T-helper 1 cell treated with Interleukin-12 subunit alpha and Interleukin-12 subunit beta and Interleukin-4 antibody, amounts not matched to agents 30 μg/mL and 1 μg/mL, for 36 hours (primary cell): Measurements from ENCODE around the gene SNRPN.
A peak's percentile ranks its signal among the peaks of the same experiment; 100 is the strongest.
"Not testable (repeated sequence)": the region's sequence is repeated elsewhere in the genome, so short reads cannot be mapped to it uniquely, and the experiment has no call there.

Source experiments
- H3K27ac Mint-ChIP-seq: one replicate; pipeline ENCODE4 v1.8.0; 2021; ENCODE audit warnings: mild to moderate bottlenecking, mixed read lengths
- H3K27me3 Mint-ChIP-seq: one replicate; pipeline ENCODE4 v1.8.0; 2021; ENCODE audit warnings: low read depth, mixed read lengths
- H3K36me3 Mint-ChIP-seq: one replicate; pipeline ENCODE4 v1.8.0; 2021; ENCODE audit warnings: low read depth, mixed read lengths
- H3K4me1 Mint-ChIP-seq: one replicate; pipeline ENCODE4 v1.8.0; 2021; ENCODE audit warnings: low read depth, mixed read lengths
- H3K4me3 Mint-ChIP-seq: one replicate; pipeline ENCODE4 v1.8.0; 2021; ENCODE audit warnings: mild to moderate bottlenecking, moderate library complexity, mixed read lengths
- H3K9me3 Mint-ChIP-seq: one replicate; pipeline ENCODE4 v1.8.0; 2021; ENCODE audit warnings: mixed read lengths

Gene SNRPN

GRCh38 chr15:24954783-24955530 lies at the start of gene SNRPN, which contains the start of gene SNURF:
SNRPN (plus strand) TSS chr15:24954987; CDS start chr15:24974454, 19,467 bp downstream.
SNURF (plus strand) TSS chr15:24954987; CDS start chr15:24955049, 62 bp downstream.
- Mint-ChIP-seq H3K27ac (peak within 1 kb of the TSS; percentile 96), H3K27me3 (no peaks in the 10 kb centered on the region), H3K9me3 (peaks cover 18% of the 10 kb centered on the region), H3K4me3 (peak within 1 kb of the TSS; percentile 95), H3K36me3 (peaks cover 4% of the 10 kb centered on the region), H3K4me1 (peaks cover 6% of the 10 kb centered on the region)

- Mint-ChIP-seq H3K4me1 (peaks cover 3% of the 10 kb centered on the region), H3K9me3 (peaks cover 48% of the 10 kb centered on the region), H3K27ac (no peak overlapping the region), H3K4me3 (no peak overlapping the region), H3K27me3 (no peaks in the 10 kb centered on the region), H3K36me3 (no peaks in the 10 kb centered on the region)
Observed at GRCh38 chr15:24916305-24917009, 38.3 kb upstream of the SNRPN start.

GRCh38 chr15:24917431-24917830 lies 37.4 kb upstream of the SNRPN start:
- H3K27me3 Mint-ChIP-seq: no peaks in the 10 kb centered on the region
- H3K27ac Mint-ChIP-seq: no peak overlapping the region
- H3K36me3 Mint-ChIP-seq: no peaks in the 10 kb centered on the region
- H3K9me3 Mint-ChIP-seq: peaks cover 47% of the 10 kb centered on the region
- H3K4me1 Mint-ChIP-seq: peaks cover 3% of the 10 kb centered on the region
- H3K4me3 Mint-ChIP-seq: no peak overlapping the region

- Mint-ChIP-seq H3K27me3 (no peaks in the 10 kb centered on the region), H3K9me3 (peaks cover 51% of the 10 kb centered on the region), H3K27ac (no peak overlapping the region), H3K36me3 (peaks cover 2% of the 10 kb centered on the region), H3K4me1 (peaks cover 3% of the 10 kb centered on the region), H3K4me3 (no peak overlapping the region)
Observed at GRCh38 chr15:24919446-24919845, 35.3 kb upstream of the SNRPN start.

- not testable (repeated sequence) for H3K27me3 Mint-ChIP-seq, H3K4me1 Mint-ChIP-seq
Observed at GRCh38 chr15:24922781-24923180, 32.0 kb upstream of the SNRPN start.

GRCh38 chr15:24924153-24924552 lies 30.6 kb upstream of the SNRPN start:
- H3K36me3 Mint-ChIP-seq: peaks cover 2% of the 10 kb centered on the region
- H3K9me3 Mint-ChIP-seq: peaks cover 55% of the 10 kb centered on the region
- H3K27me3 Mint-ChIP-seq: no peaks in the 10 kb centered on the region
- H3K4me3 Mint-ChIP-seq: no peak overlapping the region
- no peak overlapping the region for H3K27ac Mint-ChIP-seq
- no peaks in the 10 kb centered on the region for H3K4me1 Mint-ChIP-seq

More at GRCh38 chr15:24922781-24923180, 32.0 kb upstream of the SNRPN start:
- H3K36me3 Mint-ChIP-seq, H3K27ac Mint-ChIP-seq, H3K4me3 Mint-ChIP-seq: not testable (repeated sequence)
- peaks cover 44% of the 10 kb centered on the region for H3K9me3 Mint-ChIP-seq

- Mint-ChIP-seq H3K4me3 (no peak overlapping the region), H3K27ac (no peak overlapping the region), H3K36me3 (peaks cover 2% of the 10 kb centered on the region), H3K27me3 (no peaks in the 10 kb centered on the region), H3K4me1 (no peaks in the 10 kb centered on the region), H3K9me3 (peaks cover 55% of the 10 kb centered on the region)
Observed at GRCh38 chr15:24924621-24925020, 30.2 kb upstream of the SNRPN start.

GRCh38 chr15:24931874-24932732 lies 22.7 kb upstream of the SNRPN start:
- H3K9me3 Mint-ChIP-seq: peaks cover 66% of the 10 kb centered on the region
- not testable (repeated sequence) for H3K4me1 Mint-ChIP-seq, H3K27me3 Mint-ChIP-seq, H3K4me3 Mint-ChIP-seq, H3K27ac Mint-ChIP-seq, H3K36me3 Mint-ChIP-seq

GRCh38 chr15:24933716-24934115 lies 21.1 kb upstream of the SNRPN start:
- peaks cover 68% of the 10 kb centered on the region for H3K9me3 Mint-ChIP-seq
- no peaks in the 10 kb centered on the region for H3K36me3 Mint-ChIP-seq

GRCh38 chr15:24938224-24938623 lies 16.6 kb upstream of the SNRPN start:
- H3K27ac Mint-ChIP-seq, H3K36me3 Mint-ChIP-seq, H3K4me3 Mint-ChIP-seq, H3K4me1 Mint-ChIP-seq, H3K27me3 Mint-ChIP-seq: not testable (repeated sequence)
- H3K9me3 Mint-ChIP-seq: peaks cover 53% of the 10 kb centered on the region

More at GRCh38 chr15:24933716-24934115, 21.1 kb upstream of the SNRPN start:
- Mint-ChIP-seq H3K4me3 (no peak overlapping the region), H3K27me3 (no peaks in the 10 kb centered on the region), H3K27ac (no peak overlapping the region), H3K4me1 (no peaks in the 10 kb centered on the region)

GRCh38 chr15:24940236-24940635 lies 14.6 kb upstream of the SNRPN start:
- no peaks in the 10 kb centered on the region for H3K4me1 Mint-ChIP-seq
- no peak overlapping the region for H3K27ac Mint-ChIP-seq
- H3K4me3 Mint-ChIP-seq: no peak overlapping the region
- H3K27me3 Mint-ChIP-seq: no peaks in the 10 kb centered on the region
- H3K9me3 Mint-ChIP-seq: peaks cover 40% of the 10 kb centered on the region
- no peaks in the 10 kb centered on the region for H3K36me3 Mint-ChIP-seq

- Mint-ChIP-seq H3K9me3 (peaks cover 21% of the 10 kb centered on the region), H3K27me3 (no peaks in the 10 kb centered on the region), H3K36me3 (no peaks in the 10 kb centered on the region), H3K4me1 (no peaks in the 10 kb centered on the region), H3K4me3 (no peak overlapping the region), H3K27ac (no peak overlapping the region)
Observed at GRCh38 chr15:24943361-24943760, 11.4 kb upstream of the SNRPN start.

GRCh38 chr15:24944954-24945353 lies 9.8 kb upstream of the SNRPN start:
- H3K27me3 Mint-ChIP-seq: no peaks in the 10 kb centered on the region
- no peaks in the 10 kb centered on the region for H3K4me1 Mint-ChIP-seq
- H3K36me3 Mint-ChIP-seq: no peaks in the 10 kb centered on the region
- H3K27ac Mint-ChIP-seq: no peak overlapping the region
- no peak overlapping the region for H3K4me3 Mint-ChIP-seq
- peaks cover 17% of the 10 kb centered on the region for H3K9me3 Mint-ChIP-seq

- Mint-ChIP-seq H3K4me1 (no peaks in the 10 kb centered on the region), H3K27me3 (no peaks in the 10 kb centered on the region), H3K36me3 (no peaks in the 10 kb centered on the region), H3K4me3 (no peak overlapping the region), H3K27ac (no peak overlapping the region), H3K9me3 (peaks cover 17% of the 10 kb centered on the region)
Observed at GRCh38 chr15:24945711-24946110, 9.1 kb upstream of the SNRPN start.
